Osteoblast (primary cell): ENCODE data around the gene TBRG4. TPM values are rescaled to one million over a fixed set of nuclear protein-coding genes. Genes with fewer than 3 reads are reported as not detected.

Experiments
- DNase-seq: peaks from one replicate; pipeline ENCODE4 v3.0.0; 2011; ENCODE audit warnings: low spot score, mixed read lengths; ENCODE audit not compliant: insufficient read length; ENCODE audit errors: missing footprints
- H2AFZ ChIP-seq: 2 replicates; pipeline ENCODE4 v1.6.0; 2011; ENCODE audit warnings: mild to moderate bottlenecking, low read length
- H3K27ac ChIP-seq: 2 replicates; pipeline ENCODE4 v1.5.1; 2011; ENCODE audit warnings: mild to moderate bottlenecking, low read depth, low read length, moderate library complexity
- H3K27me3 ChIP-seq: 2 replicates; pipeline ENCODE4 v1.6.0; 2012; ENCODE audit warnings: mild to moderate bottlenecking, control low read depth, inconsistent platforms, low read length, moderate library complexity; ENCODE audit not compliant: insufficient read depth
- H3K36me3 ChIP-seq: 2 replicates; pipeline ENCODE4 v1.5.1; 2011; ENCODE audit warnings: mild to moderate bottlenecking, low read length, control low read depth, moderate library complexity; ENCODE audit not compliant: insufficient read depth
- H3K4me1 ChIP-seq: 2 replicates; pipeline ENCODE4 v1.5.1; 2011; ENCODE audit warnings: mild to moderate bottlenecking, low read length, control low read depth, moderate library complexity; ENCODE audit not compliant: insufficient read depth
- H3K4me2 ChIP-seq: 2 replicates; pipeline ENCODE4 v1.6.0; 2011; ENCODE audit warnings: mild to moderate bottlenecking, low read length; ENCODE audit not compliant: insufficient read depth
- H3K4me3 ChIP-seq: fragments of 200-600 bp; sonication (generic); 3 replicates; pipeline ENCODE4 v1.5.1; 2012; ENCODE audit warnings: mild to moderate bottlenecking, low read length, inconsistent platforms; ENCODE audit not compliant: insufficient read depth
- H3K79me2 ChIP-seq: 2 replicates; pipeline ENCODE4 v1.6.0; 2012; ENCODE audit warnings: mild to moderate bottlenecking, low read length, control low read depth, inconsistent platforms; ENCODE audit not compliant: insufficient read depth
- H3K9me3 ChIP-seq: 2 replicates; pipeline ENCODE4 v1.5.1; 2011; ENCODE audit warnings: low read depth, low read length, control low read depth
- H4K20me1 ChIP-seq: 2 replicates; pipeline ENCODE4 v1.6.0; 2012; ENCODE audit warnings: mild to moderate bottlenecking, low read length, control low read depth; ENCODE audit not compliant: insufficient read depth
- total RNA-seq: library from RNA; depleted of rRNA; stranded (reverse); fragments of >200 nt; gene quantifications from 2 replicates; pipeline ENCODE4 v1.2.3, GENCODE V29; 2012
- TF ChIP-seq, protein P1 (sequence below): IDR thresholded peaks from 2 replicates; pipeline ENCODE4 v1.5.1; 2011; ENCODE audit warnings: mild to moderate bottlenecking, low read depth, low read length, moderate library complexity; ENCODE audit errors: extremely low read depth

TBRG4 gene
- total RNA-seq, 1 donor: 43.1 TPM

DNA sequence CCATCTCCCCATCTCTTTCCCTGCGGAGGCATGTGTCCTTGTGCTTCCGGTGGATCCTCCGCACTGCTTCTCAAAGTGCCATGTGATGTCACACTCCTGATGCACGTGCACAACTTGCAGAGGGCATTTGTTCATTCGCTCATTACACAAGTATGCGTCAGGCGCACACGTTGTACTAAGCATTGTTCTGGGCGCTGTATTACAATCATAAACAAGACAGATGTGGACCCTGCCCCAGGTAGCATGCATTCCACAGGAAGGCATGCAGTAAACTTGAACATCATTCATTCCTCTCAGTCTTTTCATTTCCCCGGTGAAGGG, 37.1 kb upstream of the TBRG4 start:
- no peak overlapping the region for H3K4me3 ChIP-seq
- no peaks in the 10 kb centered on the region for H3K9me3 ChIP-seq
- no peak overlapping the region for H2AFZ ChIP-seq
- no peak overlapping the region for H3K4me2 ChIP-seq
- no peaks in the 10 kb centered on the region for H3K79me2 ChIP-seq
- peaks cover 38% of the 10 kb centered on the region for H3K27me3 ChIP-seq
- TF ChIP-seq, protein P1, sequence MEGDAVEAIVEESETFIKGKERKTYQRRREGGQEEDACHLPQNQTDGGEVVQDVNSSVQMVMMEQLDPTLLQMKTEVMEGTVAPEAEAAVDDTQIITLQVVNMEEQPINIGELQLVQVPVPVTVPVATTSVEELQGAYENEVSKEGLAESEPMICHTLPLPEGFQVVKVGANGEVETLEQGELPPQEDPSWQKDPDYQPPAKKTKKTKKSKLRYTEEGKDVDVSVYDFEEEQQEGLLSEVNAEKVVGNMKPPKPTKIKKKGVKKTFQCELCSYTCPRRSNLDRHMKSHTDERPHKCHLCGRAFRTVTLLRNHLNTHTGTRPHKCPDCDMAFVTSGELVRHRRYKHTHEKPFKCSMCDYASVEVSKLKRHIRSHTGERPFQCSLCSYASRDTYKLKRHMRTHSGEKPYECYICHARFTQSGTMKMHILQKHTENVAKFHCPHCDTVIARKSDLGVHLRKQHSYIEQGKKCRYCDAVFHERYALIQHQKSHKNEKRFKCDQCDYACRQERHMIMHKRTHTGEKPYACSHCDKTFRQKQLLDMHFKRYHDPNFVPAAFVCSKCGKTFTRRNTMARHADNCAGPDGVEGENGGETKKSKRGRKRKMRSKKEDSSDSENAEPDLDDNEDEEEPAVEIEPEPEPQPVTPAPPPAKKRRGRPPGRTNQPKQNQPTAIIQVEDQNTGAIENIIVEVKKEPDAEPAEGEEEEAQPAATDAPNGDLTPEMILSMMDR: no peak
- H3K36me3 ChIP-seq: no peaks in the 10 kb centered on the region
- H3K4me1 ChIP-seq: no peaks in the 10 kb centered on the region
- H4K20me1 ChIP-seq: no peaks in the 10 kb centered on the region
- DNase-seq: no peak
- H3K27ac ChIP-seq: no peak overlapping the region

- Histone ChIP-seq H3K4me3 (no peak overlapping the region), H3K4me2 (no peak overlapping the region), H3K27ac (no peak overlapping the region), H4K20me1 (no peaks in the 10 kb centered on the region), H3K79me2 (no peaks in the 10 kb centered on the region), H3K27me3 (peaks cover 38% of the 10 kb centered on the region), H3K36me3 (no peaks in the 10 kb centered on the region), H3K9me3 (no peaks in the 10 kb centered on the region), H2AFZ (no peak overlapping the region), H3K4me1 (no peaks in the 10 kb centered on the region)
- TF ChIP-seq, protein P1: no peak
- peak; percentile 80 for DNase-seq
Measured at GRCh38 chr7:45147858-45148652, 36.6 kb upstream of the TBRG4 start.

DNA sequence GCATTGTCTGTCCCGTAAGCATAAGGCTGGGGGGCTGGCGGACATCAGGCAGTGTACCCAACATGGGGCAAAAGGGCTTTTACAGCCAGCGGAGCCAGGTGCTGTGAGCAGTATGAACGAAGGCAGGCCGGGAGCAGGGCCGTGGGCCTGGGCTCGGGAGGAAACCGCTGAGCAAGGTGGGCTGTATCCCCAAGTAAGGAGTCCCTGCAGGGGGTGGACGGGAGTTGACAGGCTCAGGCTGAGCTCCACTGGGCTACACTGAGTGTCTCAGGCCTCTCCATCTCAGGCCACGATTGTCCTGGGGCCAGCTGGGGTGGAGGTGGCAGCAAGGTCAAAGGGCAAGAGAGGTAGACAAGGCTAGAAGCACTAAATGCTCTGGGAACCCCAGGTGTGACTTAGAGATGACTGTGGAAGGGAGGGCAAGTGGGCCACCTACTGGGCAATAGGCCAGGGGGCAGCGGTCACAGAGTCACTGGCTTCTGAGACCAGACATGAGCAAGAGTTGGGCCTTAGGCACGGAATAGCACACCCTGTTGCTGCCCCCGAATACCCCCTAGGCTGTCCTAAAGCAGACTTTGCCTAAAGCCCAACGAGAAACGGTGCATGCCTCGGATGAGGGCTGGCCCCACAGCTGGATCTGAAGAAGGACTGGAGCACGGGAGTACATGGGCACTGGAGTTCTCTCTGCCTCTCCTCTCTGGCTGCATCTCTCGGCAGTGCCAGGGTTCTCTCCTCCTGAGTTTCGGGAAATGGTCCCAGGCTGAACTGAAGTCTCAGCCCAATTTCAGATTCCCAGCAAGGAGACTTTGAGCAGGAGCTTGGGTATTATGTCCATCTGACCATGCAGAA, 35.3 kb upstream of the TBRG4 start:
- DNase-seq: peak; percentile 26
- Histone ChIP-seq H3K9me3 (no peaks in the 10 kb centered on the region), H3K4me1 (no peaks in the 10 kb centered on the region), H3K36me3 (no peaks in the 10 kb centered on the region), H4K20me1 (no peaks in the 10 kb centered on the region), H3K4me2 (no peak overlapping the region), H3K27me3 (peaks cover 37% of the 10 kb centered on the region), H2AFZ (no peak overlapping the region), H3K4me3 (no peak overlapping the region), H3K27ac (no peak overlapping the region), H3K79me2 (no peaks in the 10 kb centered on the region)
- TF ChIP-seq, protein P1: no peak

DNA sequence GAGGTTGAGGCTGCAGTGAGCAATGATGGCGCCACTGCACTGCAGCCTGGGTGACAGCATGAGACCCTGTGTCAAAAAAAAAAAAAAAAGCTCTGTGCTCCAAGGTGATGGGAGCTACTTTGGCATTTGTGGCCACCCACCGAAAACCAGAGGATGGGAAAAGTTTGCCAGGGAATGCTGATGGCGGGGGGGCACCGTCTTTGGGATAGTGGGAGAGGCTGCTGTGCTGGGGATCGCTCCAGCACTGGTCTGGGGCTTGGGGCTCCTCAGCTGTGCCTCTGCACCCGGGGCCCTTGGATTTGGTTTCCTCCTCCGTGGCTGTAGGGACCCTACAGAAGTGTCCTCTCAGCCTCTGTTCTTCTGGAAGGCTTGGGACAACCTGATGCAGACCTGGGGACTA, 34.4 kb upstream of the TBRG4 start:
- Histone ChIP-seq H3K4me2 (no peak overlapping the region), H3K27me3 (peaks cover 28% of the 10 kb centered on the region), H3K9me3 (no peaks in the 10 kb centered on the region), H3K4me3 (no peak overlapping the region), H2AFZ (no peak overlapping the region), H3K27ac (no peak overlapping the region), H4K20me1 (no peaks in the 10 kb centered on the region), H3K36me3 (no peaks in the 10 kb centered on the region), H3K4me1 (no peaks in the 10 kb centered on the region), H3K79me2 (no peaks in the 10 kb centered on the region)
- TF ChIP-seq, protein P1: no peak
- DNase-seq: peak; percentile 75
